H9 (cell line): Measurements from ENCODE around the gene SEMA6C. TPM values are rescaled to one million over a fixed set of nuclear protein-coding genes. Genes with fewer than 3 reads are reported as not detected.

Experiments
- DNase-seq: peaks from one replicate; pipeline ENCODE4 v3.0.0-alpha.2; 2017
- H2AFZ ChIP-seq: one replicate; pipeline ENCODE4 v1.6.1; 2013; ENCODE audit warnings: mild to moderate bottlenecking, low read length, control low read depth, moderate library complexity
- H2AK5ac ChIP-seq: 2 replicates; pipeline ENCODE4 v1.6.1; 2013; ENCODE audit warnings: low read length, control low read depth, mixed read lengths; ENCODE audit not compliant: insufficient read length
- H2BK120ac ChIP-seq: one replicate; pipeline ENCODE4 v1.6.1; 2013; ENCODE audit warnings: low read depth, mild to moderate bottlenecking, low read length, control low read depth, inconsistent platforms; ENCODE audit not compliant: poor library complexity, severe bottlenecking
- H2BK12ac ChIP-seq: 2 replicates; pipeline ENCODE4 v1.6.1; 2013; ENCODE audit warnings: low read length, control low read depth, mixed read lengths, low read depth; ENCODE audit not compliant: insufficient read length
- H2BK15ac ChIP-seq: 2 replicates; pipeline ENCODE4 v1.6.1; 2013; ENCODE audit warnings: low read depth, low read length, control low read depth
- H2BK20ac ChIP-seq: one replicate; pipeline ENCODE4 v1.6.1; 2013; ENCODE audit warnings: low read depth, mild to moderate bottlenecking, low read length, control low read depth, inconsistent platforms; ENCODE audit not compliant: poor library complexity, severe bottlenecking
- H2BK5ac ChIP-seq: 2 replicates; pipeline ENCODE4 v1.6.1; 2013; ENCODE audit warnings: low read length, control low read depth, mixed read lengths; ENCODE audit not compliant: insufficient read length
- H3K14ac ChIP-seq: 2 replicates; pipeline ENCODE4 v1.6.1; 2013; ENCODE audit warnings: low read length, control low read depth; ENCODE audit not compliant: insufficient read depth
- H3K18ac ChIP-seq: 2 replicates; pipeline ENCODE4 v1.6.1; 2013; ENCODE audit warnings: low read depth, mild to moderate bottlenecking, mixed read lengths, low read length, control low read depth; ENCODE audit not compliant: insufficient read length
- H3K23ac ChIP-seq: 2 replicates; pipeline ENCODE4 v1.6.1; 2013; ENCODE audit warnings: low read length, control low read depth, mixed read lengths, low read depth; ENCODE audit not compliant: insufficient read length
- H3K23me2 ChIP-seq: 2 replicates; pipeline ENCODE4 v1.6.1; 2013; ENCODE audit warnings: low read depth, mild to moderate bottlenecking, mixed read lengths, low read length, control low read depth; ENCODE audit not compliant: insufficient read length, poor library complexity, severe bottlenecking
- H3K27ac ChIP-seq: 2 replicates; pipeline ENCODE4 v1.5.1; 2013; ENCODE audit warnings: low read length, control low read depth, mixed read lengths, low read depth; ENCODE audit not compliant: insufficient read length
- H3K27me3 ChIP-seq: 2 replicates; pipeline ENCODE4 v1.6.1; 2013; ENCODE audit warnings: low read length, control low read depth, inconsistent platforms; ENCODE audit not compliant: insufficient read depth
- H3K4ac ChIP-seq: 2 replicates; pipeline ENCODE4 v1.6.1; 2013; ENCODE audit warnings: low read depth, mild to moderate bottlenecking, control low read depth, inconsistent platforms, low read length, moderate library complexity
- H3K4me1 ChIP-seq: 2 replicates; pipeline ENCODE4 v1.6.1; 2013; ENCODE audit warnings: low read length, control low read depth, inconsistent platforms; ENCODE audit not compliant: insufficient read depth
- H3K4me2 ChIP-seq: 2 replicates; pipeline ENCODE4 v1.6.1; 2013; ENCODE audit warnings: low read length, control low read depth, mixed read lengths; ENCODE audit not compliant: insufficient read length, insufficient read depth
- H3K56ac ChIP-seq: 2 replicates; pipeline ENCODE4 v1.6.1; 2013; ENCODE audit warnings: low read depth, mild to moderate bottlenecking, mixed read lengths, low read length, control low read depth; ENCODE audit not compliant: insufficient read length
- H3K79me1 ChIP-seq: 2 replicates; pipeline ENCODE4 v1.6.1; 2013; ENCODE audit warnings: low read depth, mild to moderate bottlenecking, moderate library complexity, low read length, control low read depth, inconsistent platforms; ENCODE audit not compliant: insufficient read depth, poor library complexity, severe bottlenecking
- H3K79me2 ChIP-seq: 2 replicates; pipeline ENCODE4 v1.6.1; 2013; ENCODE audit warnings: low read length, control low read depth, inconsistent platforms; ENCODE audit not compliant: insufficient read depth
- H3K9ac ChIP-seq: 2 replicates; pipeline ENCODE4 v1.6.1; 2013; ENCODE audit warnings: low read length, control low read depth, mixed read lengths; ENCODE audit not compliant: insufficient read length; ENCODE audit errors: extremely low read depth
- H3K9me3 ChIP-seq: one replicate; pipeline ENCODE4 v1.6.1; 2013; ENCODE audit warnings: low read depth, low read length, inconsistent platforms; ENCODE audit not compliant: control insufficient read depth
- H3T11ph ChIP-seq: one replicate; pipeline ENCODE4 v1.6.1; 2013; ENCODE audit warnings: mild to moderate bottlenecking, low read length, control low read depth, inconsistent platforms
- H4K20me1 ChIP-seq: one replicate; pipeline ENCODE4 v1.6.1; 2013; ENCODE audit not compliant: control insufficient read depth, insufficient read length, insufficient read depth
- H4K5ac ChIP-seq: 2 replicates; pipeline ENCODE4 v1.6.1; 2013; ENCODE audit warnings: low read depth, mild to moderate bottlenecking, mixed read lengths, low read length, control low read depth; ENCODE audit not compliant: insufficient read length
- H4K8ac ChIP-seq: replicated peaks from 2 replicates; pipeline ENCODE4 v1.6.1; 2013; ENCODE audit warnings: low read length, control low read depth, mixed read lengths, low read depth; ENCODE audit not compliant: insufficient read length
- H4K91ac ChIP-seq: 2 replicates; pipeline ENCODE4 v1.6.1; 2013; ENCODE audit warnings: low read depth, mild to moderate bottlenecking, moderate library complexity, mixed read lengths, low read length, control low read depth; ENCODE audit not compliant: insufficient read length
- H3K27ac Mint-ChIP-seq, 3 experiments: 2 replicates in 2 of 3; 3 replicates in 1 of 3; pipeline ENCODE4 v1.8.0; 2020 to 2021; ENCODE audit warnings: mixed read lengths in 3 of 3, mild to moderate bottlenecking in 1 of 3, moderate library complexity in 1 of 3
- H3K27me3 Mint-ChIP-seq: 2 replicates; pipeline ENCODE4 v1.8.0; 2021; ENCODE audit warnings: low read depth, mild to moderate bottlenecking, moderate library complexity, mixed read lengths
- H3K36me3 Mint-ChIP-seq, 3 experiments: 2 replicates in 2 of 3; 3 replicates in 1 of 3; pipeline ENCODE4 v1.8.0; 2020 to 2021; ENCODE audit warnings: low read depth in 3 of 3, mixed read lengths in 3 of 3; ENCODE audit not compliant: insufficient read depth in 1 of 3
- H3K4me1 Mint-ChIP-seq, 2 experiments: 2 replicates each; pipeline ENCODE4 v1.8.0; 2020; ENCODE audit warnings: mixed read lengths in 2 of 2
- H3K4me3 Mint-ChIP-seq, 2 experiments: 2 replicates in 1 of 2; 3 replicates in 1 of 2; pipeline ENCODE4 v1.8.0; 2020 to 2021; ENCODE audit warnings: mild to moderate bottlenecking in 2 of 2, mixed read lengths in 2 of 2, moderate library complexity in 1 of 2
- H3K9me3 Mint-ChIP-seq, 2 experiments: 2 replicates in 1 of 2; 3 replicates in 1 of 2; pipeline ENCODE4 v1.8.0; 2020; ENCODE audit warnings: mild to moderate bottlenecking in 2 of 2, mixed read lengths in 2 of 2, moderate library complexity in 1 of 2
- WGBS: extraction: QIAGEN DNeasy Blood & Tissue Kit; methylation state at CpG from one replicate; pipeline ENCODE4 v1.1.7; 2013; ENCODE audit warnings: missing lambda C conversion rate, low lambda C conversion rate, mixed read lengths; ENCODE audit not compliant: insufficient read length; ENCODE audit errors: extremely low coverage; 5-methylcytosine and 5-hydroxymethylcytosine counted together
- total RNA-seq: library from RNA; stranded (reverse); gene quantifications from 2 replicates; pipeline ENCODE4 v1.2.1, GENCODE V29; 2021
- TF ChIP-seq, protein P1 (sequence below): fragments of 200-600 bp; sonication (generic); conservative IDR thresholded peaks from 3 replicates; pipeline ENCODE4 v1.8.0; 2021; ENCODE audit warnings: antibody characterized with exemption, mild to moderate bottlenecking

The SEMA6C gene
- total RNA-seq, 1 experiment from 2014 or later: 12.3 TPM

DNA sequence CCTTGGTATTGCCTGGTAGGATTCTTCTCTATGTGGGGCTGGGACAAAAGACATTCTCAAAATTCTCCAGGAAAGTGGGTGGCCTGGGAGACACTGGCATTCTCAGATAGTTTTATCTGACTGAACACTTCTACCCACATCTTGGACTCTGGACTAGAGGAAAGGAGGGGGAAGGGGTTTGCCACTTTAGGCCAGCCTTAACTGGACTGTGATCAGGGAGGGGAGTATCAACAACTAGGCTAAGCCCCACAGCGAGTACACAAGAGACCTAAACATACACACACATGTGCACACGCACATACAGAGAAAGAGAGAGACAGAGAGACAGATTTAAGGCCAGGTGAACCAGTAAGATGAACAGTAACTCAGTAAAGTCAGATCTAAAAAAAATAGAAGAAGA lies 1.2 kb upstream of the SEMA6C start:
- no peak overlapping the region for H3K27ac ChIP-seq
- H3K27ac Mint-ChIP-seq: no peak overlapping the region
- H3T11ph ChIP-seq: no peak overlapping the region
- no peak overlapping the region for H4K5ac ChIP-seq
- DNase-seq: no peak
- no peak overlapping the region for H3K9ac ChIP-seq
- peaks cover 22% of the 10 kb centered on the region; the same call in 1 of the 2 replicates for H3K4me1 ChIP-seq
- H3K36me3 Mint-ChIP-seq: no peaks in the 10 kb centered on the region; a peak in 1 of 7 replicates
- no peak overlapping the region for H4K91ac ChIP-seq
- peaks cover 34 to 38% of the 10 kb centered on the region in 2 experiments for H3K4me1 Mint-ChIP-seq
- no peak overlapping the region for H2BK5ac ChIP-seq
- H3K23me2 ChIP-seq: peaks cover 24% of the 10 kb centered on the region
- H2BK12ac ChIP-seq: no peak overlapping the region
- no peak overlapping the region for H3K56ac ChIP-seq
- no peak overlapping the region for H3K23ac ChIP-seq
- no peaks in the 10 kb centered on the region for H3K79me2 ChIP-seq
- no peak overlapping the region for H4K8ac ChIP-seq
- peak overlapping the region; percentile 85 to 86; a peak in 3 of 5 replicates for H3K4me3 Mint-ChIP-seq
- TF ChIP-seq, protein P1, sequence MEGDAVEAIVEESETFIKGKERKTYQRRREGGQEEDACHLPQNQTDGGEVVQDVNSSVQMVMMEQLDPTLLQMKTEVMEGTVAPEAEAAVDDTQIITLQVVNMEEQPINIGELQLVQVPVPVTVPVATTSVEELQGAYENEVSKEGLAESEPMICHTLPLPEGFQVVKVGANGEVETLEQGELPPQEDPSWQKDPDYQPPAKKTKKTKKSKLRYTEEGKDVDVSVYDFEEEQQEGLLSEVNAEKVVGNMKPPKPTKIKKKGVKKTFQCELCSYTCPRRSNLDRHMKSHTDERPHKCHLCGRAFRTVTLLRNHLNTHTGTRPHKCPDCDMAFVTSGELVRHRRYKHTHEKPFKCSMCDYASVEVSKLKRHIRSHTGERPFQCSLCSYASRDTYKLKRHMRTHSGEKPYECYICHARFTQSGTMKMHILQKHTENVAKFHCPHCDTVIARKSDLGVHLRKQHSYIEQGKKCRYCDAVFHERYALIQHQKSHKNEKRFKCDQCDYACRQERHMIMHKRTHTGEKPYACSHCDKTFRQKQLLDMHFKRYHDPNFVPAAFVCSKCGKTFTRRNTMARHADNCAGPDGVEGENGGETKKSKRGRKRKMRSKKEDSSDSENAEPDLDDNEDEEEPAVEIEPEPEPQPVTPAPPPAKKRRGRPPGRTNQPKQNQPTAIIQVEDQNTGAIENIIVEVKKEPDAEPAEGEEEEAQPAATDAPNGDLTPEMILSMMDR: no peak
- H3K27me3 ChIP-seq: no peaks in the 10 kb centered on the region; the same call in 1 of the 2 replicates
- H3K79me1 ChIP-seq: no peaks in the 10 kb centered on the region
- H2BK20ac ChIP-seq: no peak overlapping the region
- H2AK5ac ChIP-seq: no peak overlapping the region
- WGBS: no CpG with 5 or more reads among the region's 2 CpGs
- H3K4me2 ChIP-seq: no peak overlapping the region
- no peaks in the 10 kb centered on the region for H3K9me3 ChIP-seq
- H2BK15ac ChIP-seq: no peak overlapping the region
- no peak overlapping the region for H3K14ac ChIP-seq
- no peak overlapping the region for H3K4ac ChIP-seq
- peaks cover 31% of the 10 kb centered on the region for H3K27me3 Mint-ChIP-seq
- peaks cover 4% of the 10 kb centered on the region for H4K20me1 ChIP-seq
- H3K18ac ChIP-seq: no peak overlapping the region
- H2AFZ ChIP-seq: no peak overlapping the region
- H2BK120ac ChIP-seq: no peak overlapping the region
- no peaks in the 10 kb centered on the region for H3K9me3 Mint-ChIP-seq
